ENCODE data around the gene MXD4.

The MXD4 gene

DNA sequence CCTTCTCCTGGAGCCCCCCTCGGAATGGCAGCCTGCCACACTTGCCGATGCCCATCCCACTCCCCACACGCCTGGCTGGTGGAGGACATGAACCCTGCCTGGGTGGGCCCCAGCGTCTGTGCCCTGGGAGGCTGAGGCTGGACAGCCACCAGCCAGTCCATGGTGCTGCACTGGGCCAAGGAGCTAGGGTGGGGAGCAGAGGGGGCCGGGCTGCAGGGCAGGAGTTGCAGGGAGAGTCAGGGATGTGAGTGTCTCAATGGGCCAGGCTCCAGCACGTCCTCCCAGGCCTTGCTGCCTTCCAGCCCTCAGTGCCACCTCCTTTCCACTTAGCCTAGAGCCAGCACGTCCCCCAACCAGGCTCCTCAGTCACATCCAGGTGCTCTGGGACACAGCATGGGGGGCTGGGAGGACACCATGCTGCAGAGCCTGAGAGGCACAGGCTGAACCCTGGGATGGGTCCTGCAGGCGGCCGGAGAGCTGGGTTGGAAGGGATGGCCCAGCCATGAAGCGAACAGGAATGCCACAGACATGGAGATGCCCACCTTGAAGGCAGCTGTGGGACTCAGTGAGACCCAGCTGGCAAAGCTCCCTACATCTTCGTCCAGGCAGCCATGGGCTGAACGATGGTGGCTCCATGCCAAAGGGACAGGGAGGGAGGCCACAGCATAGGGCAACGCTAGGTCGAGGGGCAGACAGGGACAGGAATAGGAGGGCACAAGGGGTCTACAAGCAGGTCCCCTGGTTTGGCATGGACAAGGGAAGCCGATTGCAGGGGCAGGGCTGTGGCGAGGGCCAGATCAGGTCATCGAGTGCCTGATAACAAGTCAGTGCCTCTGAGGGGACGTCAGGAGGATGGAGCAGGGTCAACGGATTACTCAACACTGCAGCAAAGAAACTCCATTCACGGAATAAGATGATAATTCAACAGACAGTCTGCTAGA is 30.1 kb upstream of the MXD4 start:
- DNase-seq (ENCODE audit: low read depth): no peak

DNA sequence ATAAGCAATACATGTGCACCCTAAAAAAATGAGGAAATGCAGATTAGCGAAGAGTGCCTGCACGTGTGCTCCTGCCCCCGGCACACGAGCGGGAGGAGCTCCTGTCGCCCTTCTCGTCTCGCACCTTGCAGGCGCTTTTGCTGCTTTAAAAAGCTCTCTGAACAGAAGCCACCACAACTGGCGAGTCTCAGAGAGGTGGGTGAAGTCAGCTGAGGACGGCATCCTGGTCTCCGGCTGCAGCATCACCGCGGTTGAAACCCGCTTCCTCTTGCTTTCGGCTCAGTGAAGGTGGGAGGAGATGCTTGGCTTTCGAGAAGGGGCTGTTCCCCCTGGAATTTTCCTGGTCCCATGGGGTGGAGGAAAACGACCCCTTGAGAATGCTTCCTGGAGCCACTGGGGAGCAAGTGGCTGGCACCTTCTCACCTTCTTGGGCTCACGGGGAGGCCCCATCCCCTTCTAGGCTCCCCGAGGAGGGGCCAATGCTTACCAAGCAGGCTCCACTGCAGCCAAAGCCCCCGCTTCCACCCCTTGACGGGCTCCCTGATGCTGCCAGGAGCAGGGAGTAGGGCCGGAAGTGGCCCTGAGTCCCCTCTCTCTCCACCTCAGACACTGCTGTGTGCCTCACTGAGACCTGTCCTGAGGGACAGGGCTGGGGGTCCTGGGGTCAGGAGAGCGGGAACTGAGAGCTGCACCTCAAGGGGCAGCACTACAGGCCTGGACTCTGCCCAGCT is 29.2 kb upstream of the MXD4 start:
- no peak for DNase-seq (ENCODE audit: low read depth)

GRCh38 chr4:2290488-2290887 is 28.6 kb upstream of the MXD4 start:
- DNase-seq (ENCODE audit: low read depth): no peak

- no peak for DNase-seq (ENCODE audit: low read depth)
Observed at GRCh38 chr4:2289955-2290333, 28.0 kb upstream of the MXD4 start.

DNA sequence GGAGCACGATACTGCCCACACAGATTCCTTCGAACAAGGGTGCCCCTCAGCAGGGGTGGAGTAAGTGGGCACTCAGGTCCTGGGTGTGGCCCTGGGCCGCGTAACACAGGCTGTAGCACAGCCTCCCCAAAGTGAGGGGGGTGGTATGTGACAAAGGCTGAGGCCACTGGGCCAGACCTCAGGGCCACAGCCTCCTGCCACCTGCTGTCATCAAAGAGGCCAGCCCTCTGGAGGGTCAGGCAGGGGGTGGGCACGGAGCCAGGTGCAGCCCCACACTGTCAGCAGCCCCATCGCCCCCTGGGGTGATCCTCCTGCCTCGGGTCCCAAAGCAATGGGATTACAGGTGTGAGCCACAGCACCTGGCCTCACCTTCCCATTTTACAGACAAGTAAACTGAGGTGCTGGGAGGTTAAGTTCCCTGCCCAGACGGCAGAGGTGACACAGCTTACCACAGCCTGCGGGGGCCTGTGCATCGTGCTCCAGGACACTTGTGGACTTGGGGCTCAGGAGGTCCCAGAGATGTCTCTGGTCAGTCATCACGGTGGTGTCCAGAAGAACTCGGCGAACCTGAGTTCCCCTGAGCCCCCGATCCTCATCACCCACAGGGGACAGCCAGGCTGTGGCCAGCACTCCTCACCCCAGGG is 27.5 kb upstream of the MXD4 start:
- DNase-seq (ENCODE audit: low read depth): no peak

DNA sequence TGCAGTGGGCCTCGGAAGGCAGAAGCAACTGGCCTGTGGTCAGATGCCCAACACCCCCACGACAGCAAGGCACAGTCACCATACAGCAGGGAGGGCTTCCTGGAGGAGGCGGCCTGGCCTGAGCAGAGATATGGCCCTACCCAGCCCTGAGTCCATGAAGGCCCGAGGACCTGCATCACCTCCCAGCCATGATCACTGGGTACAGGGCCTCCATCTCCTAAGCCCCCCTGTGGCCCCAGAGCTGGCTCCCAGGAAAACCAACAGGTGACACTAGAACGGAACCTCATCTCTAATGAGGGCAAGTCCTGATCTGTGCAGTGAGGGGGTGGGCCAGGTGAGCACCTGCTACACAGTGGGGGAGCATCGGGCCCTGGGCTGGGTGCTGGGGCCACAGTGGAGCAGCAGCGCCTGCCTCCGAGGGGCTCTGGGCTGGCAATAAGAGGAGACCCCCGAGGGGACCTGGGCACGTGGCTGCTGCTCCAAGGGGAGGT is 26.2 kb upstream of the MXD4 start:
- DNase-seq (ENCODE audit: low read depth): no peak

GRCh38 chr4:2287594-2287915 is 25.6 kb upstream of the MXD4 start:
- no peak for DNase-seq (ENCODE audit: low read depth)

- DNase-seq (ENCODE audit: low read depth): no peak
Observed at GRCh38 chr4:2286904-2287593, 25.1 kb upstream of the MXD4 start.

DNA sequence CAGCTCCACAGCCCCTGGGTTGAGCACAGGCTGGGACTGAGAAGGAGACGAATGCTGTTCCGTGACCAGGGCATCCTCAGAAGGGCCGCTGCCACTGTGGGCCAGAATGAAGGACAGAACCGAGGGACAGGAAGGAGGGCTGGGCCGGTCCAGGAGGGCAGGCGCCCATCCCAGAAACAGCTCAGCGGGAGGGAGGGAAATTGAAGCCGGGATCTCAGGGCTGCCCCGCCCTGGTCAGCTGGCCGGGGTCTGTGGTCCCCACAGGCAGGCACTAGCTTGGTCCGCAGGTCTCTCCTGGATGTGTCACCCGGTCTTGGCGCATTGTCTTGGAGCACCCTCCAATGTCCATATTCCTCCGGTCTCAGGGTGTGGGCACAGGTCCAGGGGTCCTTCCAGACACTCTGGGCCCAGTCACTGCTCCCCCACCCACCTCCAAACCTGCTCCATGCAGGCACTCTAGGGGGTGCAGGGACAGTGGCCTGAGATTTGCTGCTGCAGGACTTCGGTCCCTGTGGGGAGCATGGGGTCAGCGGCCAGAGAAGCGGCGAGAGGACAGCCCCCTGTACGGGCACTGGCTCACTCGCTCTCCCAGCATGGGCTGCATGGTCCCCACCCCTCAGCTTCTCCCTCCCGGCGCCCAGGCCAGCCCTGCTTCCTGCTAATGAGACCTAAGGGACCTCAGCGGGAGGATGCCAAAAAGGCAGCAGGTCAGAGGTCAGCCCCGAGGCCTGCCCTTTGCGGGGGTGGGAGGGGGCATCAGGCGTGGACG is 23.9 kb upstream of the MXD4 start:
- no peak for DNase-seq (ENCODE audit: low read depth)

- no peak for DNase-seq (ENCODE audit: low read depth)
Observed at GRCh38 chr4:2284934-2285612, 23.2 kb upstream of the MXD4 start.

DNA sequence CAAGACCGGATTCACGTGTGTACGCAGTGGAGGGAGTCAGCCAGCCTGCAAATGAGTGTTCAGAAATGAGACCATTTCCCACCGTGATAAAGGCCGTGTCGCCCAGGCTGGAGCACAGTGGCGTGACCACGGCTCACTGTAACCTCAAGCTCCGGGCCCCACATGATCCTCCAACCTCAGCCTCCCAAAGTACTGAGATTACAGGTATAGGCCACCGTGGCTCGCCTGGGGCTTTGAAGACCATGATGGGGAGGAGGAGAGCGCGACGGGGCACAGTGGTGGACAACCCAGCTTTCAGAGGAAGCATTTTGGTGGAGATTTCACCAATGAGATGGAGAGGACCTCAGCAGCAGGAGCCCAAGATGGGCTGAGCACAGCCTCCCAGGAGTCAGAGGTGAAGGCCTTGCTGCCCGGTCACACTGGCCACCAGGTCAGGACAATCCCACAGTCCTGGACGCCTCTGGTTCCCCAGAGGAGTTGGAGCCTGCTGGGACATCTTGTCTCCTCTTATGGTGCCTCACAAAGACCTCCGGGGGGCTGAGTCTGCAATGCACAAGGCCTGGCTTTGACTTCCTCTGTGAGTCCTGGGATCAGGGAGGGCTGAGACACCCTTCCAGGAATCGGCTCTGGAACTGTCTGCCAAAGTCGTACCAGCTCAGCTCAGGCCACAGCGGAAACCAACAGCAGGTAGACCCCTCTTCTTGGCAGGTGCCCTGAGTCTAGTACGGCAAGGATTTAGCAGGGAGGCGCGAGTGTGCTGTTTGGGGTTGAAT is 22.4 kb upstream of the MXD4 start:
- DNase-seq (ENCODE audit: low read depth): no peak

GRCh38 chr4:2283199-2283711 is 21.3 kb upstream of the MXD4 start:
- DNase-seq (ENCODE audit: low read depth): no peak

- no peak for DNase-seq (ENCODE audit: low read depth)
Observed at GRCh38 chr4:2281575-2282343, 19.9 kb upstream of the MXD4 start.

DNA sequence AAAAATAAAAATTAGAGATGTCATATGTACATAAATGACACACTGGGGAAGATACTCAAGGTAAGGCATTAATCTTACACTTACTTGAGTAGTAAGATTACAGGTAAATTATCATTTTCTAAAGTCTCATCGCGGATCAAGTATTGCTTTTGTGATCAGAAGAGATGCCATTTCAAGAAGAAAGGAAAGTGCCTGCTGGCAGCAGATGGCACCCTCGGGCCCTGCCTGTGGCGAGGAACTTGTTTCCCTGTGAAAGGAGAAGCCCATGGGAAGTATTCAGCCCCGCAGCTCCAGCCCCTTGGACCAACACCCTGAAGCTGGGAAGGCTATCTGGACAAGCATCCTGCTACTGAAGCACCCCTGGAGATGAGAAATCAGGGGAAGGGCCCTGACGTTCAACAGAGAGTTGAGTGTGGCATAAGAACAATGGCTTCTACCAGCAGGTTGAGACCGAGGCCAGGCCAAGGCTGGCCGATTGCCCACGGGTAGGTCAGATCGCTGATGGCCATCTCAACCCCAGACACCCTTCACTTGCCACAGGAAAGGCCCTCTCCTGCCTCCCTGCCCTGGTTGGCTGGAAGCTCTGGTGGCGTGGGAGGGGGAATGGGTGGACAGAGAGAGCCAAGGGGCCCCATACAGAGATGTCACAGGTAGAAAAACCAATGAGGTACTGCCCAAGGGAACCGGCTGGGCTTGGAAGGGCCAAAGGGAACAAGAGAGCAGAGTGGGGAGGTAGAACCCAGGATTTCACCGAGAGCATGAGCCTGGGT is 18.8 kb upstream of the MXD4 start:
- DNase-seq (ENCODE audit: low read depth): no peak

GRCh38 chr4:2277956-2278355 is 16.0 kb upstream of the MXD4 start:
- DNase-seq (ENCODE audit: low read depth): no peak

- DNase-seq (ENCODE audit: low read depth): no peak
Observed at GRCh38 chr4:2276581-2277325, 14.8 kb upstream of the MXD4 start.

GRCh38 chr4:2275546-2276251 is 13.8 kb upstream of the MXD4 start:
- DNase-seq (ENCODE audit: low read depth): no peak
